Transverse colon (tissue), 4 donors: ENCODE results near the gene AURKAIP1.
"Not testable (repeated sequence)": the region's sequence is repeated elsewhere in the genome, so short reads cannot be mapped to it uniquely, and the experiment has no call there.

Source experiments
- CTCF ChIP-seq, 5 experiments: fragments of 200-600 bp in 3 of 5; fragments of 450-650 bp in 2 of 5; sonication (generic) in 3 of 5; IDR thresholded peaks; 1 replicate in 2 of 5; 2 replicates in 3 of 5; pipeline ENCODE4 v1.5.1; 2016 to 2017; ENCODE audit warnings: antibody characterized with exemption in 5 of 5, inconsistent platforms in 3 of 5, mild to moderate bottlenecking in 2 of 5, moderate library complexity in 1 of 5
- EP300 ChIP-seq: sonication (generic); formaldehyde crosslinking; IDR thresholded peaks from one replicate; pipeline ENCODE4 v1.6.1; 2017; ENCODE audit warnings: antibody characterized with exemption, low read depth
- POLR2AphosphoS5 ChIP-seq, 3 donors: sonication (generic); formaldehyde crosslinking; IDR thresholded peaks; one replicate each; pipeline ENCODE4 v1.6.1; 2016; ENCODE audit warnings: antibody characterized with exemption in 3 of 3

- TF ChIP-seq CTCF (IDR thresholded peaks at IDR 0.05); POLR2AphosphoS5 (IDR thresholded peaks at IDR 0.05); EP300: not testable (repeated sequence)
Observed at GRCh38 chr1:1417396-1417795, 42.4 kb upstream of the AURKAIP1 start.
